ENCODE measurements around the gene ANKRD37. TPM values are rescaled to one million over a fixed set of nuclear protein-coding genes. Genes with fewer than 3 reads are reported as not detected.

The ANKRD37 gene
- total and polyA plus RNA-seq, 2 donors (not counting 3 experiments of a cell fraction or from before 2014, with no cell fraction given): 4.0 to 5.8 TPM

DNA sequence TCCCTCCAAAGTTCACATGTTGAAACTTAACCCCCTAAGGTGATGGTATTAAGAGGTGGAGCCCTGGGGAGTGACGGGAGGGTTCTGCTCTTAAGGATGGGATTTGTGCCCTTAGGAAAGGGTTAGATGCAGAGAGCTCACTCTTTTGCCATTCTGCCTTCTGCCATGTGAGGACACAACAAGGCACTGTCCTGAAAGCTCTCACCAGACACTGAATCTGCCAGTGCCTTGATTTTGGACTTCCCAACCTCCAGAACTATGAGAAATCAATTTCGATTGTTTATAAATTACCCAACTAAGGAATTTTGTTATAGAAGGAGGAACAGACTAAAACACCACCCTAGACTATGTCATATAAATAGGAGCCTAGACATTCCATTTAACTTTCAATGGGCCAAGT is 12.6 kb upstream of the ANKRD37 start:
- H3K9me3 ChIP-seq (replicated peaks; ENCODE audit: control insufficient read depth, insufficient read depth, low read length): no peaks in the 10 kb centered on the region
- FAIRE-seq: no peak

More for the DNA sequence above, 12.6 kb upstream of the ANKRD37 start:
- Histone ChIP-seq H4K20me1 (replicated peaks; ENCODE audit: control insufficient read depth, extremely low read depth, insufficient read depth, low read length) (no peaks in the 10 kb centered on the region), H3K4me1 (ENCODE audit: control insufficient read depth, extremely low read depth, insufficient read depth, low read length) (peaks cover 23% of the 10 kb centered on the region), H3K36me3 (ENCODE audit: control insufficient read depth in 2 of 2, extremely low read depth in 1 of 2, insufficient read depth in 2 of 2, low read length in 2 of 2) (no peaks in the 10 kb centered on the region), H2AFZ (ENCODE audit: low read depth, low read length) (no peak overlapping the region), H3K4me3 (replicated peaks in 1 of 3; ENCODE audit: insufficient read depth in 1 of 3, low read depth in 1 of 3, low read length in 3 of 3) (peak overlapping the region in 1 of 3 experiments; percentile 61), H3K27ac (ENCODE audit: insufficient read depth, low read depth, low read length) (peak overlapping the region; percentile 59), H3K27me3 (ENCODE audit: control insufficient read depth in 2 of 2, insufficient read depth in 2 of 2, low read length in 2 of 2) (no peaks in the 10 kb centered on the region), H3K4me2 (ENCODE audit: insufficient read depth, low read length) (peak overlapping the region; percentile 87), H3K79me2 (ENCODE audit: control insufficient read depth, insufficient read depth, low read length) (no peaks in the 10 kb centered on the region), H3K9me1 (replicated peaks; ENCODE audit: control insufficient read depth, extremely low read depth, insufficient read depth, low read length) (no peaks in the 10 kb centered on the region), H3K9ac (replicated peaks; ENCODE audit: extremely low read depth, insufficient read depth, low read length) (peak overlapping the region; percentile 63)
- ChIA-PET CTCF (interaction anchor here (1.0 to 3.2 kb wide), 10 partner anchors 8 to 214 kb away, joined by 3 to 21 read pairs (median 5); partner anchors contain the start of genes ANKRD37, LRP2BP and SNX25), POLR2A (interaction anchor here (1.4 kb wide), 1 partner anchor 12 kb away, joined by 5 read pairs; the partner anchor contains the start of genes ANKRD37 and LRP2BP)
- intact Hi-C loops (cut with micrococcal nuclease) (loop anchor here (1.0 kb wide), 1 partner anchor 39 kb away; no protein-coding TSS in a partner anchor), dilution Hi-C loops (cut with MboI; ENCODE audit: extremely low pct_ligation_motif_present, low sequenced_read_pairs) (loop anchor here (25.0 kb wide), 1 partner anchor 97 kb away; no protein-coding TSS in a partner anchor)
- DNase-seq (ENCODE audit: low read depth, low spot score): no peak
- BruUV-seq (replicated peaks): no TSS peak
- no peak for TF ChIP-seq POLR2AphosphoS5 (IDR thresholded peaks at IDR 0.05; ENCODE audit: insufficient read depth, low read depth, low read length)
- no peak for TF ChIP-seq FOS (IDR thresholded peaks at IDR 0.05; ENCODE audit: borderline replicate concordance, insufficient read depth, low read length)
- TF ChIP-seq JUN (IDR thresholded peaks at IDR 0.05; ENCODE audit: borderline replicate concordance, insufficient read depth, insufficient read length, low read depth): no peak
- TF ChIP-seq, protein P1, sequence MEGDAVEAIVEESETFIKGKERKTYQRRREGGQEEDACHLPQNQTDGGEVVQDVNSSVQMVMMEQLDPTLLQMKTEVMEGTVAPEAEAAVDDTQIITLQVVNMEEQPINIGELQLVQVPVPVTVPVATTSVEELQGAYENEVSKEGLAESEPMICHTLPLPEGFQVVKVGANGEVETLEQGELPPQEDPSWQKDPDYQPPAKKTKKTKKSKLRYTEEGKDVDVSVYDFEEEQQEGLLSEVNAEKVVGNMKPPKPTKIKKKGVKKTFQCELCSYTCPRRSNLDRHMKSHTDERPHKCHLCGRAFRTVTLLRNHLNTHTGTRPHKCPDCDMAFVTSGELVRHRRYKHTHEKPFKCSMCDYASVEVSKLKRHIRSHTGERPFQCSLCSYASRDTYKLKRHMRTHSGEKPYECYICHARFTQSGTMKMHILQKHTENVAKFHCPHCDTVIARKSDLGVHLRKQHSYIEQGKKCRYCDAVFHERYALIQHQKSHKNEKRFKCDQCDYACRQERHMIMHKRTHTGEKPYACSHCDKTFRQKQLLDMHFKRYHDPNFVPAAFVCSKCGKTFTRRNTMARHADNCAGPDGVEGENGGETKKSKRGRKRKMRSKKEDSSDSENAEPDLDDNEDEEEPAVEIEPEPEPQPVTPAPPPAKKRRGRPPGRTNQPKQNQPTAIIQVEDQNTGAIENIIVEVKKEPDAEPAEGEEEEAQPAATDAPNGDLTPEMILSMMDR (IDR thresholded peaks at IDR 0.05; ENCODE audit: extremely low read depth in 1 of 2, insufficient read depth in 1 of 2, low read depth in 1 of 2, low read length in 2 of 2): no peak
- TF ChIP-seq GATA2 (IDR thresholded peaks at IDR 0.05; ENCODE audit: insufficient read depth, insufficient read length, low read depth, low read length): no peak
- TF ChIP-seq POLR2A (IDR thresholded peaks at IDR 0.05; ENCODE audit: low read depth, low read length): no peak
- TF ChIP-seq, protein P2, sequence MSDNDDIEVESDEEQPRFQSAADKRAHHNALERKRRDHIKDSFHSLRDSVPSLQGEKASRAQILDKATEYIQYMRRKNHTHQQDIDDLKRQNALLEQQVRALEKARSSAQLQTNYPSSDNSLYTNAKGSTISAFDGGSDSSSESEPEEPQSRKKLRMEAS (IDR thresholded peaks at IDR 0.05; ENCODE audit: insufficient read depth, insufficient read length): no peak
- TF ChIP-seq EZH2 (IDR thresholded peaks at IDR 0.05; ENCODE audit: borderline replicate concordance, low read depth, low read length, severe bottlenecking): no peak
